Panc1 (cell line): ENCODE results near the gene MCM3AP.

Source experiments
- CTCF ChIP-seq: fragments of 450-650 bp; IDR thresholded peaks from 2 replicates; pipeline ENCODE4 v1.5.1; 2017; ENCODE audit warnings: mild to moderate bottlenecking
- POLR2AphosphoS5 ChIP-seq: IDR thresholded peaks from 2 replicates; pipeline ENCODE4 v1.6.1; 2012; ENCODE audit warnings: mild to moderate bottlenecking, low read depth, low read length, moderate library complexity

GRCh38 chr21:46216132-46216747 lies 69.2 kb downstream of the MCM3AP start:
- TF ChIP-seq POLR2AphosphoS5 = no peak
- TF ChIP-seq CTCF = no peak
